Transverse colon (tissue), 4 donors: ENCODE data around the gene P3H1. TPM values are rescaled to one million over a fixed set of nuclear protein-coding genes. Genes with fewer than 3 reads are reported as not detected.
A peak's percentile ranks its signal among the peaks of the same experiment; 100 is the strongest.

Source experiments
- DNase-seq: peaks from one replicate; pipeline ENCODE4 v3.0.0-alpha.2; 2019
- H3K27ac ChIP-seq, 4 donors: fragments of 200-600 bp; sonication (generic); 2 replicates each; pipeline ENCODE4 v1.5.1; 2016 to 2018; ENCODE audit warnings: inconsistent platforms in 4 of 4
- H3K27me3 ChIP-seq: fragments of 200-600 bp; sonication (generic); 2 replicates; pipeline ENCODE4 v1.5.1; 2017; ENCODE audit warnings: inconsistent platforms
- H3K36me3 ChIP-seq, 4 donors: fragments of 200-600 bp; sonication (generic); 2 replicates each; pipeline ENCODE4 v1.5.1; 2017 to 2019; ENCODE audit warnings: inconsistent platforms in 4 of 4
- H3K4me1 ChIP-seq, 4 donors: fragments of 200-600 bp; sonication (generic); 2 replicates each; pipeline ENCODE4 v1.5.1; 2017 to 2020; ENCODE audit warnings: inconsistent platforms in 4 of 4
- H3K4me3 ChIP-seq, 4 donors: fragments of 200-600 bp; sonication (generic); 1 replicate in 1 of 4; 2 replicates in 3 of 4; pipeline versions ENCODE4 v1.5.1 to v1.6.1; 2017 to 2019; ENCODE audit warnings: inconsistent platforms in 4 of 4
- H3K9me3 ChIP-seq, 2 donors: fragments of 200-600 bp; sonication (generic); 2 replicates each; pipeline ENCODE4 v1.5.1; 2017 to 2019; ENCODE audit warnings: inconsistent platforms in 2 of 2
- EP300 ChIP-seq: sonication (generic); formaldehyde crosslinking; IDR thresholded peaks from one replicate; pipeline ENCODE4 v1.6.1; 2017; ENCODE audit warnings: antibody characterized with exemption, low read depth
- POLR2A ChIP-seq: fragments of 450-650 bp; IDR thresholded peaks from one replicate; pipeline ENCODE4 v1.6.1; 2016; ENCODE audit warnings: antibody characterized with exemption, mild to moderate bottlenecking, moderate library complexity
- POLR2AphosphoS5 ChIP-seq, 3 donors: sonication (generic); formaldehyde crosslinking; IDR thresholded peaks; one replicate each; pipeline ENCODE4 v1.6.1; 2016; ENCODE audit warnings: antibody characterized with exemption in 3 of 3
- WGBS, 2 donors: methylation state at CpG; one replicate each; pipeline ENCODE4 v1.1.5; 2018; ENCODE audit warnings: low coverage in 1 of 2; 5-methylcytosine and 5-hydroxymethylcytosine counted together
- in situ Hi-C, 4 donors: fragments of 200-750 bp; cut with MboI; loops; one replicate each; pipeline versions ENCODE4 v1.15.0 to v1.15.1; 2017; ENCODE audit warnings: low sequenced_read_pairs in 3 of 4, low pct_ligation_motif_present in 1 of 4, low pct_unique_long_range_greater_than_20kb in 1 of 4
- intact Hi-C: fragments of 100-400 bp; cut with DNase I; formaldehyde crosslinking; loops from one replicate; pipeline ENCODE4 v1.15.1; 2023; ENCODE audit warnings: low total_unique reads
- total RNA-seq, 4 donors: library from RNA; depleted of rRNA; stranded (reverse); fragments of >200 nt; gene quantifications; one replicate each; pipeline ENCODE4 v1.1.0, GENCODE V29; 2016
- TF ChIP-seq, protein P1 (sequence below), 5 experiments: fragments of 200-600 bp in 3 of 5; fragments of 450-650 bp in 2 of 5; sonication (generic) in 3 of 5; IDR thresholded peaks; 1 replicate in 2 of 5; 2 replicates in 3 of 5; pipeline ENCODE4 v1.5.1; 2016 to 2017; ENCODE audit warnings: antibody characterized with exemption in 5 of 5, inconsistent platforms in 3 of 5, mild to moderate bottlenecking in 2 of 5, moderate library complexity in 1 of 5

Gene P3H1
- total RNA-seq, 4 donors from 2014 or later, result 8.7 to 37.2 (median 10.2) TPM

DNA sequence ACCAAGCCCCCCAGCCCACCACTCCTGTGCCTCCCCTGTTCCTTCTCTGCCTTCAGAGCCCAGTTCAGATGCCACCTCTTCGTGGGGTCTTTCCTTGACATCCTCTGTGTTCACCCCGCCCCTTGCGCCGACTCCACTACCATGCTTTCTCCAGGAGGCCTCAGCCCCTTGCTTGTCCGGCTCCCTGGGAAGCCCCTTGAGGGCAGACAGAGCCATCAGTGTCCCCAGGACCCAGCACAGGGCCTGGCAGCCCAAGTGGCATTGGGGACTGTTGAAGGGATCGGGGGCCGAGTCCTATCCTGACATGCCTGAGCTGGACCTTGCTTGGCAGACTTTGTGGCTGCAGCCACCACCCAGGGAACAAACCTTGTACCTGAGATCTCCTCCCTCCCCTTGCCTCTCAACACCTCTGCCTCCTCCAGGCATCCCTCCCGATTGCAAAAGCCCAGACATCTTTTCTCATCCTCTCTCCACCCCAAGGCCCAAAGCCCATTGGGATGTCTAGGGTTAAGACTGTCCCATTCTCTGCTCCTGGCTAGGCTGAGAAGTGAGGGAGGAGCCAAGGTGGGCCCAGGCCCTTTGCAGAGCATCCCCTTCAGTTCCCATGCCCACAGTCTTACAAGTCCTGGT lies 30.1 kb downstream of the P3H1 start:
- Histone ChIP-seq H3K9me3 (no peaks in the 10 kb centered on the region), H3K4me1 (peaks cover 0 to 32% (median 8%) of the 10 kb centered on the region in 4 donors), H3K36me3 (no peaks in the 10 kb centered on the region), H3K27ac (peak overlapping the region in 3 of 4 donors; percentile 12 to 66 (median 28)), H3K4me3 (no peak overlapping the region), H3K27me3 (no peaks in the 10 kb centered on the region)
- 94% methylated on average over 7 of the region's 8 CpGs; no CpG with 5 or more reads in 1 of the 2 donors for WGBS, 2 donors
- TF ChIP-seq, protein P1, sequence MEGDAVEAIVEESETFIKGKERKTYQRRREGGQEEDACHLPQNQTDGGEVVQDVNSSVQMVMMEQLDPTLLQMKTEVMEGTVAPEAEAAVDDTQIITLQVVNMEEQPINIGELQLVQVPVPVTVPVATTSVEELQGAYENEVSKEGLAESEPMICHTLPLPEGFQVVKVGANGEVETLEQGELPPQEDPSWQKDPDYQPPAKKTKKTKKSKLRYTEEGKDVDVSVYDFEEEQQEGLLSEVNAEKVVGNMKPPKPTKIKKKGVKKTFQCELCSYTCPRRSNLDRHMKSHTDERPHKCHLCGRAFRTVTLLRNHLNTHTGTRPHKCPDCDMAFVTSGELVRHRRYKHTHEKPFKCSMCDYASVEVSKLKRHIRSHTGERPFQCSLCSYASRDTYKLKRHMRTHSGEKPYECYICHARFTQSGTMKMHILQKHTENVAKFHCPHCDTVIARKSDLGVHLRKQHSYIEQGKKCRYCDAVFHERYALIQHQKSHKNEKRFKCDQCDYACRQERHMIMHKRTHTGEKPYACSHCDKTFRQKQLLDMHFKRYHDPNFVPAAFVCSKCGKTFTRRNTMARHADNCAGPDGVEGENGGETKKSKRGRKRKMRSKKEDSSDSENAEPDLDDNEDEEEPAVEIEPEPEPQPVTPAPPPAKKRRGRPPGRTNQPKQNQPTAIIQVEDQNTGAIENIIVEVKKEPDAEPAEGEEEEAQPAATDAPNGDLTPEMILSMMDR (IDR thresholded peaks at IDR 0.05), result no peak
- no peak for TF ChIP-seq EP300
- no peak for TF ChIP-seq POLR2A
- no peak for TF ChIP-seq POLR2AphosphoS5 (IDR thresholded peaks at IDR 0.05)
- in situ Hi-C loops, result loop anchor here in 2 of 4 donors (25.0 kb wide), 2 partner anchors 399 to 599 kb away; partner anchors contain the start of gene FOXJ3 (in 1 of the 2)
- intact Hi-C loops, result no loop called here
- no peak for DNase-seq

GRCh38 chr1:42736152-42736551 lies 30.7 kb downstream of the P3H1 start:
- Histone ChIP-seq H3K36me3 (no peaks in the 10 kb centered on the region), H3K27ac (peak overlapping the region in 3 of 4 donors; percentile 28 to 66 (median 43)), H3K27me3 (no peaks in the 10 kb centered on the region), H3K4me1 (peaks cover 0 to 36% (median 12%) of the 10 kb centered on the region in 4 donors), H3K9me3 (no peaks in the 10 kb centered on the region), H3K4me3 (no peak overlapping the region)
- in situ Hi-C loops, result loop anchor here in 2 of 4 donors (25.0 kb wide), 2 partner anchors 399 to 599 kb away; partner anchors contain the start of gene FOXJ3 (in 1 of the 2)
- WGBS, 2 donors, result 67% methylated on average over 4 of the region's 4 CpGs; no CpG with 5 or more reads in 1 of the 2 donors
- intact Hi-C loops, result no loop called here
- peak; percentile 74 for DNase-seq
- TF ChIP-seq, protein P1 (IDR thresholded peaks at IDR 0.05), result peak in 4 of 5 experiments; percentile 21 to 66 (median 36)
- no peak for TF ChIP-seq POLR2A
- TF ChIP-seq EP300, result no peak

- no peaks in the 10 kb centered on the region for H3K27me3 ChIP-seq
- WGBS, 2 donors, result 73% methylated on average over 13 of the region's 14 CpGs; no CpG with 5 or more reads in 1 of the 2 donors
- in situ Hi-C loops, result loop anchor here in 2 of 4 donors (25.0 kb wide), 2 partner anchors 398 to 598 kb away; partner anchors contain the start of gene FOXJ3 (in 1 of the 2)
These were observed 31.2 kb downstream of the P3H1 start for GRCh38 chr1:42735477-42736105.

More at GRCh38 chr1:42735477-42736105, 31.2 kb downstream of the P3H1 start:
- peak; percentile 49 for DNase-seq
- Histone ChIP-seq H3K4me3 (no peak overlapping the region), H3K27ac (peak overlapping the region in 3 of 4 donors; percentile 28 to 66 (median 43)), H3K4me1 (peaks cover 0 to 39% (median 13%) of the 10 kb centered on the region in 4 donors), H3K36me3 (no peaks in the 10 kb centered on the region), H3K9me3 (no peaks in the 10 kb centered on the region)
- intact Hi-C loops, result no loop called here
- TF ChIP-seq POLR2A (no peak), EP300 (no peak), POLR2AphosphoS5 (IDR thresholded peaks at IDR 0.05) (no peak)
- TF ChIP-seq, protein P1 (IDR thresholded peaks at IDR 0.05), result no peak
